Measurements from ENCODE around the gene KMT5C. TPM values are rescaled to one million over a fixed set of nuclear protein-coding genes. Genes with fewer than 3 reads are reported as not detected.

Gene KMT5C
- total RNA-seq, 1 experiment from 2014 or later, result 63.1 TPM

- TF ChIP-seq ZNF425 (CRISPR knock-in tag; conservative IDR thresholded peaks at IDR 0.05), result no peak
- no peak for TF ChIP-seq SMAD4 (CRISPR knock-in tag; IDR thresholded peaks at IDR 0.05)
- TF ChIP-seq SP1 (CRISPR knock-in tag; conservative IDR thresholded peaks at IDR 0.05), result no peak
- no peak for TF ChIP-seq MXD4 (CRISPR knock-in tag; IDR thresholded peaks at IDR 0.05; ENCODE audit: borderline replicate concordance)
- TF ChIP-seq TEAD1 (CRISPR knock-in tag; IDR thresholded peaks at IDR 0.05), result no peak
- TF ChIP-seq NFE2L1 (CRISPR knock-in tag; IDR thresholded peaks at IDR 0.05), result no peak
Observed at GRCh38 chr19:55350620-55351315, 11.1 kb downstream of the KMT5C start (continued).

GRCh38 chr19:55352040-55352439 is 12.4 kb downstream of the KMT5C start:
- CTCF ChIA-PET, result interaction anchor here (1.5 kb wide), 1 partner anchor 51 kb away, joined by 5 read pairs; no protein-coding TSS in a partner anchor
- Mint-ChIP-seq H3K27ac (no peak overlapping the region), H3K9me3 (no peaks in the 10 kb centered on the region), H3K4me1 (peaks cover 51% of the 10 kb centered on the region), H3K4me3 (no peak overlapping the region), H3K36me3 (no peaks in the 10 kb centered on the region), H3K27me3 (ENCODE audit: low read depth) (peaks cover 63% of the 10 kb centered on the region)
- ATAC-seq, result no peak
- POLR2A ChIA-PET, result interaction anchor here (1.6 kb wide), 1 partner anchor 13 kb away, joined by 5 read pairs; no protein-coding TSS in a partner anchor
- DNase-seq (ENCODE audit: low spot score), result no peak
- TF ChIP-seq E2F4 (CRISPR knock-in tag; IDR thresholded peaks at IDR 0.05; ENCODE audit: borderline replicate concordance, low read depth) (no peak), ZNF416 (CRISPR knock-in tag; IDR thresholded peaks at IDR 0.05) (no peak), SMAD3 (CRISPR knock-in tag; IDR thresholded peaks at IDR 0.05; ENCODE audit: borderline replicate concordance) (no peak), AR (CRISPR knock-in tag; IDR thresholded peaks at IDR 0.05) (no peak), ZNF232 (CRISPR knock-in tag; IDR thresholded peaks at IDR 0.05) (no peak), STAT6 (CRISPR knock-in tag; conservative IDR thresholded peaks at IDR 0.05; ENCODE audit: low read depth) (no peak), TEAD4 (CRISPR knock-in tag; IDR thresholded peaks at IDR 0.05) (no peak), ZNF396 (CRISPR knock-in tag; IDR thresholded peaks at IDR 0.05; ENCODE audit: borderline replicate concordance) (no peak), ERG (CRISPR knock-in tag; IDR thresholded peaks at IDR 0.05) (no peak), OVOL2 (CRISPR knock-in tag; IDR thresholded peaks at IDR 0.05; ENCODE audit: borderline replicate concordance) (no peak), TEAD1 (CRISPR knock-in tag; IDR thresholded peaks at IDR 0.05) (no peak), ZNF532 (CRISPR knock-in tag; IDR thresholded peaks at IDR 0.05; ENCODE audit: borderline replicate concordance) (no peak), NR1H2 (CRISPR knock-in tag; IDR thresholded peaks at IDR 0.05) (no peak), NFYB (CRISPR knock-in tag; conservative IDR thresholded peaks at IDR 0.05; ENCODE audit: low read depth) (no peak), ATF3 (CRISPR knock-in tag; conservative IDR thresholded peaks at IDR 0.05) (no peak)
